AG09309 (cell line): Measurements from ENCODE around the gene UBE2E2.

Experiments
- DNase-seq: peaks from one replicate; pipeline ENCODE4 v3.0.0-alpha.2; 2010; ENCODE audit warnings: low read depth
- H3K4me3 ChIP-seq: 2 replicates; pipeline ENCODE4 v1.5.1; 2011; ENCODE audit warnings: mild to moderate bottlenecking, low read depth, low read length, moderate library complexity; ENCODE audit not compliant: control insufficient read depth
- CTCF ChIP-seq: IDR thresholded peaks from 2 replicates; pipeline ENCODE4 v1.5.1; 2011; ENCODE audit warnings: mild to moderate bottlenecking, low read depth, low read length, inconsistent platforms; ENCODE audit not compliant: insufficient read depth, control insufficient read depth; ENCODE audit errors: missing control alignments

The UBE2E2 gene

GRCh38 chr3:23539185-23539584 lies 336.1 kb downstream of the UBE2E2 start:
- no peak overlapping the region for H3K4me3 ChIP-seq
- no peak for TF ChIP-seq CTCF
- no peak for DNase-seq

GRCh38 chr3:23540600-23540999 lies 337.5 kb downstream of the UBE2E2 start:
- TF ChIP-seq CTCF = no peak
- no peak for DNase-seq
- H3K4me3 ChIP-seq = no peak overlapping the region

- no peak overlapping the region for H3K4me3 ChIP-seq
- no peak for TF ChIP-seq CTCF
- no peak for DNase-seq
These were observed 339.0 kb downstream of the UBE2E2 start for GRCh38 chr3:23542079-23542478.

GRCh38 chr3:23546181-23546580 lies 343.1 kb downstream of the UBE2E2 start:
- no peak for TF ChIP-seq CTCF
- no peak for DNase-seq

GRCh38 chr3:23547905-23548650 lies 345.0 kb downstream of the UBE2E2 start:
- peak; percentile 3 for DNase-seq
- no peak for TF ChIP-seq CTCF
- H3K4me3 ChIP-seq = no peak overlapping the region

More at GRCh38 chr3:23546181-23546580, 343.1 kb downstream of the UBE2E2 start:
- H3K4me3 ChIP-seq = no peak overlapping the region

- no peak for TF ChIP-seq CTCF
- no peak overlapping the region for H3K4me3 ChIP-seq
- no peak for DNase-seq
These were observed 345.6 kb downstream of the UBE2E2 start for GRCh38 chr3:23548706-23549105.
